ENCODE data around the gene PDZD2. TPM values are rescaled to one million over a fixed set of nuclear protein-coding genes. Genes with fewer than 3 reads are reported as not detected.

Gene PDZD2
- total and polyA plus RNA-seq, 9 donors: 21.2 to 58.2 (median 37.8) TPM

- Histone ChIP-seq H3K36me3 (no peaks in the 10 kb centered on the region), H3K4me1 (ENCODE audit: insufficient read depth) (peaks cover 2% of the 10 kb centered on the region), H3K4me3 (no peak overlapping the region), H3K9me3 (no peaks in the 10 kb centered on the region), H3K27me3 (no peaks in the 10 kb centered on the region), H3K27ac (no peak overlapping the region)
- 84 to 89% (median 85%) methylated on average over 7 of the region's 7 CpGs for WGBS, 3 donors
- DNase-seq: no peak
- TF ChIP-seq EP300 (IDR thresholded peaks at IDR 0.05) (no peak), POLR2A (IDR thresholded peaks at IDR 0.05) (no peak)
- intact Hi-C loops (cut with DNase I): no loop called here
These were observed 500.0 kb downstream of the PDZD2 start for GRCh38 chr5:32138839-32139493.

- DNase-seq: no peak
- Histone ChIP-seq H3K4me1 (ENCODE audit: insufficient read depth) (peaks cover 10% of the 10 kb centered on the region), H3K36me3 (no peaks in the 10 kb centered on the region), H3K27ac (no peak overlapping the region), H3K4me3 (no peak overlapping the region), H3K9me3 (no peaks in the 10 kb centered on the region), H3K27me3 (no peaks in the 10 kb centered on the region)
- TF ChIP-seq EP300 (IDR thresholded peaks at IDR 0.05): no peak
- no peak for TF ChIP-seq CTCF (IDR thresholded peaks at IDR 0.05)
- no peak for TF ChIP-seq POLR2A (IDR thresholded peaks at IDR 0.05)
- intact Hi-C loops (cut with DNase I): no loop called here
- WGBS, 3 donors: 50 to 59% (median 50%) methylated on average over 6 of the region's 6 CpGs
These were observed 504.9 kb downstream of the PDZD2 start for GRCh38 chr5:32143617-32144377.

GRCh38 chr5:32144378-32145207 is 505.7 kb downstream of the PDZD2 start:
- no peaks in the 10 kb centered on the region for H3K9me3 ChIP-seq
- H3K4me3 ChIP-seq: no peak overlapping the region
- H3K4me1 ChIP-seq (ENCODE audit: insufficient read depth): peaks cover 10% of the 10 kb centered on the region
- DNase-seq: peak in 1 of 5 donors; percentile 56
- no peaks in the 10 kb centered on the region for H3K27me3 ChIP-seq
- no peak for TF ChIP-seq CTCF (IDR thresholded peaks at IDR 0.05)
- TF ChIP-seq EP300 (IDR thresholded peaks at IDR 0.05): no peak
- no peak for TF ChIP-seq POLR2A (IDR thresholded peaks at IDR 0.05)
- H3K36me3 ChIP-seq: no peaks in the 10 kb centered on the region
- H3K27ac ChIP-seq: no peak overlapping the region
- intact Hi-C loops (cut with DNase I): no loop called here
- WGBS, 3 donors: 88 to 90% (median 89%) methylated on average over 5 of the region's 5 CpGs

GRCh38 chr5:32145378-32145777 is 506.4 kb downstream of the PDZD2 start:
- H3K9me3 ChIP-seq: no peaks in the 10 kb centered on the region
- DNase-seq: no peak
- peaks cover 12% of the 10 kb centered on the region for H3K4me1 ChIP-seq (ENCODE audit: insufficient read depth)
- H3K4me3 ChIP-seq: no peak overlapping the region
- intact Hi-C loops (cut with DNase I): no loop called here
- H3K36me3 ChIP-seq: no peaks in the 10 kb centered on the region
- WGBS, 3 donors: 30 to 76% (median 72%) methylated on average over 2 of the region's 2 CpGs
- TF ChIP-seq CTCF (IDR thresholded peaks at IDR 0.05) (no peak), EP300 (IDR thresholded peaks at IDR 0.05) (no peak), POLR2A (IDR thresholded peaks at IDR 0.05) (no peak)
- H3K27me3 ChIP-seq: no peaks in the 10 kb centered on the region
- H3K27ac ChIP-seq: no peak overlapping the region
